ENCODE data around the gene PDK1. TPM values are rescaled to one million over a fixed set of nuclear protein-coding genes. Genes with fewer than 3 reads are reported as not detected.

The PDK1 gene
- total RNA-seq, 4 donors from 2014 or later: 12.4 to 25.6 (median 19.2) TPM

GRCh38 chr2:172627181-172627580, 71.3 kb downstream of the PDK1 start:
- H3K4me1 ChIP-seq: no peaks in the 10 kb centered on the region
- no peak for TF ChIP-seq CTCF (IDR thresholded peaks at IDR 0.05)
- DNase-seq: no peak

GRCh38 chr2:172628085-172628484, 72.2 kb downstream of the PDK1 start:
- no peak for TF ChIP-seq CTCF (IDR thresholded peaks at IDR 0.05)
- TF ChIP-seq POLR2A (IDR thresholded peaks at IDR 0.05): no peak
- Histone ChIP-seq H3K9me3 (peaks cover 0 to 2% (median 0%) of the 10 kb centered on the region in 4 donors), H3K4me3 (no peak overlapping the region), H3K4me1 (no peaks in the 10 kb centered on the region), H3K27me3 (no peaks in the 10 kb centered on the region), H3K27ac (no peak overlapping the region), H3K36me3 (no peaks in the 10 kb centered on the region)
- DNase-seq: no peak

More at GRCh38 chr2:172627181-172627580, 71.3 kb downstream of the PDK1 start:
- Histone ChIP-seq H3K36me3 (no peaks in the 10 kb centered on the region), H3K27me3 (no peaks in the 10 kb centered on the region), H3K27ac (no peak overlapping the region), H3K9me3 (peaks cover 0 to 2% (median 0%) of the 10 kb centered on the region in 4 donors), H3K4me3 (no peak overlapping the region)

DNA sequence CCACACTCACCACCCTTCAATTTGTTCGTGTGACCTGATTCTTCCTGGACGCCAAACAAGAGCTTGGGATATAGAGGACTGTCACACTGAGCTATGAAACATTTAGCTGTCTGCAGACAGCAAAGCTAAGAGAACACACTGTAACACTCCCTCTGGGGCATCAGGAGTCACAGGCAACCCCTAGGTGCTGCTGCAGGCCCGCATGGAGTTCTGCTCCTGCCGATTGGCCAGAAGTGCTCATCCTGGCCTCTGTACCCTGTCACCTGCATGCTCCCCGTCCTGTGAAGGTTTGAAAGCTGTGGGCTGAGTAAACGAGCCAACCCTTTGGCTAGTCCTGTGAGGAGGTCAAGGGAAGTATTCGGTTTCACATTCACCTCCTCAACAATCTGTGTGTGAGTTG, 73.7 kb downstream of the PDK1 start:
- Histone ChIP-seq H3K9me3 (no peaks in the 10 kb centered on the region), H3K4me1 (no peaks in the 10 kb centered on the region), H3K4me3 (no peak overlapping the region), H3K36me3 (no peaks in the 10 kb centered on the region), H3K27me3 (no peaks in the 10 kb centered on the region), H3K27ac (no peak overlapping the region)
- TF ChIP-seq CTCF (IDR thresholded peaks at IDR 0.05) (no peak), POLR2A (IDR thresholded peaks at IDR 0.05) (no peak)
- no peak for DNase-seq

DNA sequence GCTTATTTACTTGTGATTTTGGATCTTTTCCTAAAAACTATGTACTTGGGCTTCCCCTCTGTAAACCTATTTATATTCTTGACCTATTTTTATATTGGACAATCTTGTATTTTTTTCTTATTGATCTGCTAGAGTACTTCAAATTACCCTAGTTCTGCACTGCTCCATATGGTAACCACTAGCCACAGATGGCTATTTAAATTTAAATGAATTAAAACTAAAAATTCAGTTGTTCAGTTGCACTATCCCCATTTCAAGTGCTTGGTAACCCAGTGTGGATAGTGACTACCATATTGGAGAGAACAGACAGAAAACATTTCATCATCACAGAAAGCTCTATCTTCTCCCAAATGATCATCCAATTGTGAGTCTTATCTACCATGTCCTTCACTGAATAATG, 74.3 kb downstream of the PDK1 start:
- H3K27me3 ChIP-seq: no peaks in the 10 kb centered on the region
- no peak overlapping the region for H3K27ac ChIP-seq
- no peaks in the 10 kb centered on the region for H3K4me1 ChIP-seq
- no peak for DNase-seq
- H3K9me3 ChIP-seq: no peaks in the 10 kb centered on the region
- no peak for TF ChIP-seq POLR2A (IDR thresholded peaks at IDR 0.05)
- TF ChIP-seq CTCF (IDR thresholded peaks at IDR 0.05): no peak
- no peaks in the 10 kb centered on the region for H3K36me3 ChIP-seq
- no peak overlapping the region for H3K4me3 ChIP-seq

DNA sequence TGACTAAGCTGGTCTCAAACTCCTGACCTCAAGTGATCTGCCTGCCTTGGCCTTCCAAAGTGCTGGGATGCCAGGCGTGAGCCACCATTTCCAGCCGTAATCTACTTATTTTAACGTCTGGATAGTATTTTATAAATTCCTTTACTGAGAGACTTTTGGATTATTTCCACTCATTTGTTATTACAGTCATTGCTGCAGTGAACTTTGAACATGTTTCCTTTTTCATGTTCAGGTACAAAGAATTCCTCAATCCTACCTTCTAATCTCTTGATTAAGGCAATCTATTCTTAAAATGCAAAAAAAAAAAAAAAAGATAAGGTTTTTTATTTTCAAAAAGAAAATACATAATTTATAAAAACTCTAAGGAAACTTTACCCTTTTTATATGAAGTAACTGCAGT, 78.6 kb downstream of the PDK1 start:
- no peak for DNase-seq
- H3K4me1 ChIP-seq: no peaks in the 10 kb centered on the region
- H3K27ac ChIP-seq: no peak overlapping the region
- TF ChIP-seq CTCF (IDR thresholded peaks at IDR 0.05) (no peak), POLR2A (IDR thresholded peaks at IDR 0.05) (no peak)
- no peaks in the 10 kb centered on the region for H3K27me3 ChIP-seq
- H3K9me3 ChIP-seq: no peaks in the 10 kb centered on the region
- no peaks in the 10 kb centered on the region for H3K36me3 ChIP-seq
- H3K4me3 ChIP-seq: no peak overlapping the region

- Histone ChIP-seq H3K36me3 (no peaks in the 10 kb centered on the region), H3K27ac (no peak overlapping the region), H3K4me3 (no peak overlapping the region), H3K4me1 (no peaks in the 10 kb centered on the region), H3K27me3 (no peaks in the 10 kb centered on the region), H3K9me3 (no peaks in the 10 kb centered on the region)
- DNase-seq: no peak
- TF ChIP-seq CTCF (IDR thresholded peaks at IDR 0.05) (no peak), POLR2A (IDR thresholded peaks at IDR 0.05) (no peak)
Measured at GRCh38 chr2:172635548-172635947, 79.7 kb downstream of the PDK1 start.

Data from Peyer's patch (tissue), 4 donors.